ENCODE results near the gene TXK.

DNA sequence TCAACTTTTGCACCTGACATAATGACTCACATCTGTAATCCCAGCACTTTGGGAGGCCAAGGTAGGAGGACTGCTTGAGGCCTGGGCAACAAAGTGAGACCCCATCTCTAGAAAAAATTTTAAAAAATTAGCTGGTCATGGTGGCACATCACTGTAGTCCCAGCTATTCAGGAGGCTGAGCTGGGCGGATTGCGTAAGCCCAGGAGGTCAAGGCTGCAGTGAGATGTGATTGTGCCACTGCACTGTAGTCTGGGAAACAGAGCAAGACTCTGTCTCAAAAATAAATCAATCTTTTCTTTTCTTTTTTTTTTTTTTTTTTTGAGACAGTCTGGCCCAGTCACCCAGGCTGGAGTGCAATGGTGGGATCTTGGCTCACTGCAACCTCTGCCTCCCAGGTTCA, 65.0 kb downstream of the TXK start:
- no peak for TF ChIP-seq POLR2A (IDR thresholded peaks at IDR 0.05; ENCODE audit: low read length)
- TF ChIP-seq GATA1 (IDR thresholded peaks at IDR 0.05; ENCODE audit: low read depth, low read length): no peak

All from erythroblast (primary cell).